GM12874 (cell line): Measurements from ENCODE around the gene SOX21.
A peak's percentile ranks its signal among the peaks of the same experiment; 100 is the strongest.

Source experiments
- TF ChIP-seq, protein P1 (sequence below): IDR thresholded peaks from 2 replicates; pipeline ENCODE4 v1.5.1; 2011; ENCODE audit warnings: low read depth, mild to moderate bottlenecking, control low read depth, low read length, moderate library complexity; ENCODE audit not compliant: insufficient read depth

The SOX21 gene

DNA sequence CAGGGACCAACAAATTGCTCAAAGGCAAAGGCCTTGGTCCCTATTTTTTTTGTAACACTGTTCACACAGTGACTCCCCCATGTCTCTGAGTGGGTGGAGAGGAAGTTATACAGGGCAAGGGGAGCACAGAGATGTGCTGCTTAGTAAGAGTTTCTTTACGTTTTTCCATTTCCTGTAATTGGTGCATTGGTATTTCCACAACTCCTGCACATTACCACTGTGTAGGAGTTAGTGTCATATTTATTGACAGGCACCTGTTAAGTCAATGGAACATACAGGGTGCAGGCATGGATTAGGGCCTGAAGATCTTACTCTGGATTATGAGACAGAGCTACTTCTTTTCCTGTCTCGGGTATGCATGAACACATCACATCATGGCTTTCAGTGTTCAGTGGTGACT lies 45.2 kb downstream of the SOX21 start:
- TF ChIP-seq, protein P1, sequence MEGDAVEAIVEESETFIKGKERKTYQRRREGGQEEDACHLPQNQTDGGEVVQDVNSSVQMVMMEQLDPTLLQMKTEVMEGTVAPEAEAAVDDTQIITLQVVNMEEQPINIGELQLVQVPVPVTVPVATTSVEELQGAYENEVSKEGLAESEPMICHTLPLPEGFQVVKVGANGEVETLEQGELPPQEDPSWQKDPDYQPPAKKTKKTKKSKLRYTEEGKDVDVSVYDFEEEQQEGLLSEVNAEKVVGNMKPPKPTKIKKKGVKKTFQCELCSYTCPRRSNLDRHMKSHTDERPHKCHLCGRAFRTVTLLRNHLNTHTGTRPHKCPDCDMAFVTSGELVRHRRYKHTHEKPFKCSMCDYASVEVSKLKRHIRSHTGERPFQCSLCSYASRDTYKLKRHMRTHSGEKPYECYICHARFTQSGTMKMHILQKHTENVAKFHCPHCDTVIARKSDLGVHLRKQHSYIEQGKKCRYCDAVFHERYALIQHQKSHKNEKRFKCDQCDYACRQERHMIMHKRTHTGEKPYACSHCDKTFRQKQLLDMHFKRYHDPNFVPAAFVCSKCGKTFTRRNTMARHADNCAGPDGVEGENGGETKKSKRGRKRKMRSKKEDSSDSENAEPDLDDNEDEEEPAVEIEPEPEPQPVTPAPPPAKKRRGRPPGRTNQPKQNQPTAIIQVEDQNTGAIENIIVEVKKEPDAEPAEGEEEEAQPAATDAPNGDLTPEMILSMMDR = no peak

DNA sequence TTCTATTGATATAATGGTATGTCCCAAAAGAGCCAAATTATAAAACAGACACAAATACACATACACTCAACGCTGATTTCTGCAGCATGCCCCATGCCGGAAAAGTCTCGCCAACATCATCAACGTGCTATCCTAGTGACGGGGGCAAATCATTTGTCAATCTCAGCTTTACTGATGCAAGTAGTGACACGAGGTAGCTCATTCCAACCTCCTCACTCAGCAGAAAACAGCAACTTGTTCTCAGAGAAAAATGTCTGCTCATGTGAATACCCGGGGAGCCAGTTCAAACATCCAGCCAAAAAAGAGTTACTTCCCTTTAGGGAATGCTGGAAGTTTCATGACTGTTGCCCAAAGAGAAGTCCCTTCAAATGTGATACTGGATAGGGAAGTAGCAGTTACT lies 46.3 kb downstream of the SOX21 start:
- TF ChIP-seq, protein P1 = no peak

DNA sequence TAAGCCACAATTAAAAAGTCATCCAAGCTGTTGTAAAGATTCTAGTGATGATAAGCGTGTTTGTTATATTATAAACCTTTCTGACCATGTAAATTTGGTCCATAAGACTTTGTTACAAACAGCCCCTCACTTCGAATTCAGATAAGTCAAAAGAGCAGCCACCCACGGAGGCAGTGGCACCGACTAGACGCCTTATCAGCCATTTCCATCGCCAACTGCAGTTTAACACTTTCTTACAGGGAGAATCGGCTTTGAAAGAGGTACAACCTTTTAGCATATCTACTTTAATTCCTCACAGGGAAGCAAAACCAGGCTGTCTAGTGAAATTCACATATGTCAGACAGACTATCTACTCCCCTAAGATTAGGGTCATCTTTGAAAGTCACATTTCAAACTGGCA lies 47.5 kb downstream of the SOX21 start:
- TF ChIP-seq, protein P1 = no peak

DNA sequence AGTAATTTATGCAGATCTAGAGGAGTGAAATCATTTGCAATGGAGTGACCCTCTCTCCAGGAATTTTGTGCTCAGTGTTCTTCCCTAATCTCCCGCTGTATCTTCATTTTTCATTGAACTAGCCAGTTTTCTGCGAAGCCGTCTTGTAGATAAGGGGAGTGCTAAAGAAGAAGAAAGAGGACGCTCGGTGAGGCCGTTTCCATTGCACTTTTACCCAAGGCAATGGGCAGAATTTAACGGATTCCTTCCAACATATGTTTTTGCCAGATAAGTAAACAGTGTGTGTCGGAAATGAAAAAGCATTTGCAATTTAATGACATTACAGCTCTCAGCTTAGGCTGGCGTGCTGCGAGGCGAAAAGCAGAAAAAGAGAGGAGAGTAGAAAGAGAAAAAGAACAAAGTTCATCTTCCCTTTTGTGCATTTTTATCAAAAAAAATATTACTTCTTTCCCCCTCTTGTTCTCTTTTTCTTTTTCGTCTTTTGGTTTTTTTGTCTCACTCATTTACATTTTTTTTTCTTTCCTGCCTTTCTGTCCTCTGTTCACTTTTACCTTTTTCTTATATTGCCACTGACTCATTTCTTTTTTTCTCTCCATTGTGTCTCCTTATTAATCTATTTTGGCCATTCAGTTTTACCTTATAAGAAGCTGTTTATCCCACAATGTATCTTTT lies 49.9 kb downstream of the SOX21 start:
- TF ChIP-seq, protein P1 = no peak

DNA sequence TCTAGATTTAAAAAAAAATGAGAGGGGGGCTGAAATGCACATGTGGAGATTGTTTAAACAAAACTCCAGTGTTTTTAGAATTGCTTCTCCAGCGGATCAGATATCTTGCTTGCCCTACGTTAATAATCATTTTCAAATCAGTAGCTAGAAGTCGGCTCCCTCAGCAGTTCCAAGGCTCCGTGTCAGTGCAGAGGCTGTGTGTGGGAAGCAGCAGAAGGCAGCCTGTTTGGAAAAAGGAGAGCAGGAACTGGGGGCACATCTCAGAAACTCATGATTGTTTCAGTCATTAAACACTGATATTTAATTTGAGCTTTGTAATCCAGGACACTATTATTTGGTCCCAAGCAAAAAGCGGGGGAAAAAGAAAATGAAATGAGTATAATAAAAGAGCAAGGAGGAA lies 50.9 kb downstream of the SOX21 start:
- TF ChIP-seq, protein P1 = no peak

DNA sequence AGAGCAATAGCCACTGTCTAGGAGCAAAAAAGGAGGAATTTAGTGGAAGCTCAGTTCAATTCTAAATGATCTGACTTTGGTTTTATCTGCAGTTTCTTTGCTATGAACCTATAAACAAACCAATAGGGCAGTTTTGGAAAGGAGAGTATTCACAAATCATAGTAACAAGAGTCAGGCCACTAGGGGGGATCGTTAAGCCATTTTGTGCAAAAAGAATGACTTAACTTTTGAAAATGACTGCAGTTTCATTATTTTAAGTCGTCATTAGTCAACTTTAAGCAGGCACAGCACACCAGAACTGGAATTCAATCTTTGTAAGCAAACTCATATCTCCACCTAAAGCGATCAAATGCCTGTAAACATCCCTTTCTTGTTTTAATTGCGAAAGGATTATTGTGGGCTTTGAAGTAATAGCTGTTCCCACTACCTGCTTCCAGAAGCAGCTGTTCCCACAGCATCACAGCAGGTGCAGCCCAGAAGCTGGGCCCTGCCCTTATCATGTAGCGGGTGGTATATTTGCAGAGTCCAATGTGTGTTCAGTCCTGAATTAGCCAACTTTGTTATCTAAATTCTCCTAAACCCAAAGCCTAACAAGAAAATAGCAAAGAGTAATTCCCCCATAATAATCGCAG lies 51.5 kb downstream of the SOX21 start:
- TF ChIP-seq, protein P1 = peak; percentile 9; the same call in 1 of the 2 replicates
